H1 (cell line): ENCODE results near the gene MSANTD4. TPM values are rescaled to one million over a fixed set of nuclear protein-coding genes. Genes with fewer than 3 reads are reported as not detected.

Source experiments
- CTCF ChIA-PET: fragments of 300-600 bp; sonication (Branson Sonifier 250); formaldehyde crosslinking; loops from one replicate; lab custom pipeline; 2021; ENCODE audit not compliant: partially characterized antibody; lab: Charles Lee
- POLR2A ChIA-PET: fragments of 300-600 bp; sonication (Branson Sonifier 250); formaldehyde crosslinking; loops from one replicate; lab custom pipeline; 2021; ENCODE audit warnings: inconsistent platforms; ENCODE audit not compliant: partially characterized antibody; lab: Charles Lee
- DNase-seq, 2 experiments: peaks; one replicate each; pipeline versions ENCODE4 v3.0.0 to v3.0.0-alpha.2; 2010 to 2022; ENCODE audit warnings: low spot score in 2 of 2, low read depth in 1 of 2, mixed read lengths in 1 of 2
- FAIRE-seq: peaks from 2 replicates; lab custom pipeline; 2011; peaks lifted over from hg19 to GRCh38; lab: Jason Lieb, UNC
- H2AFZ ChIP-seq: 2 replicates; pipeline ENCODE4 v1.8.1; 2012; ENCODE audit warnings: low read length, inconsistent platforms
- H2AK5ac ChIP-seq: 2 replicates; pipeline ENCODE4 v1.6.1; 2013; ENCODE audit warnings: low read depth, low read length
- H2BK120ac ChIP-seq: replicated peaks from 2 replicates; pipeline ENCODE3; 2013; ENCODE audit warnings: low read depth, low read length, inconsistent platforms
- H2BK12ac ChIP-seq: 2 replicates; pipeline ENCODE4 v1.6.1; 2013; ENCODE audit warnings: low read depth, low read length
- H2BK15ac ChIP-seq: 2 replicates; pipeline ENCODE4 v1.6.1; 2013; ENCODE audit warnings: low read length
- H2BK20ac ChIP-seq: 2 replicates; pipeline ENCODE4 v1.6.1; 2013; ENCODE audit warnings: low read length
- H2BK5ac ChIP-seq: 2 replicates; pipeline ENCODE4 v1.6.1; 2013; ENCODE audit warnings: low read depth, low read length
- H3K14ac ChIP-seq: 2 replicates; pipeline ENCODE4 v1.6.1; 2013; ENCODE audit warnings: inconsistent platforms; ENCODE audit not compliant: insufficient read length
- H3K18ac ChIP-seq: 2 replicates; pipeline ENCODE4 v1.6.1; 2013; ENCODE audit warnings: low read length; ENCODE audit errors: extremely low read depth
- H3K23ac ChIP-seq: 2 replicates; pipeline ENCODE4 v1.6.1; 2013; ENCODE audit warnings: inconsistent platforms; ENCODE audit not compliant: insufficient read length
- H3K23me2 ChIP-seq: 2 replicates; pipeline ENCODE4 v1.6.1; 2013; ENCODE audit warnings: low read depth, low read length
- H3K27ac ChIP-seq: 2 replicates; pipeline ENCODE4 v1.6.1; 2011; ENCODE audit warnings: low read depth, low read length, inconsistent platforms
- H3K27me3 ChIP-seq, 4 experiments: replicated peaks in 1 of 4; 1 replicate in 1 of 4; 2 replicates in 3 of 4; pipeline versions ENCODE4 v1.6.1 to v1.8.1; 2011 to 2013; ENCODE audit warnings: low read length in 3 of 4, mild to moderate bottlenecking in 3 of 4, inconsistent platforms in 2 of 4, mixed read lengths in 2 of 4, moderate library complexity in 1 of 4; ENCODE audit not compliant: control insufficient read depth in 3 of 4, insufficient read depth in 3 of 4; ENCODE audit errors: extremely low read depth in 1 of 4
- H3K36me3 ChIP-seq, 4 experiments: 2 replicates each; pipeline versions ENCODE4 v1.6.1 to v1.8.1; 2011 to 2013; ENCODE audit warnings: mild to moderate bottlenecking in 4 of 4, low read length in 3 of 4, moderate library complexity in 2 of 4, control low read depth in 1 of 4, inconsistent platforms in 1 of 4; ENCODE audit not compliant: insufficient read depth in 4 of 4, control insufficient read depth in 2 of 4
- H3K4ac ChIP-seq: replicated peaks from 2 replicates; pipeline ENCODE3; 2013; ENCODE audit warnings: low read length, low read depth, mixed read lengths, inconsistent platforms; ENCODE audit not compliant: insufficient read length
- H3K4me1 ChIP-seq, 4 experiments: replicated peaks in 1 of 4; 1 replicate in 1 of 4; 2 replicates in 3 of 4; pipeline versions ENCODE4 v1.6.1 to v1.8.1; 2011 to 2013; ENCODE audit warnings: low read length in 3 of 4, inconsistent platforms in 2 of 4, mixed read lengths in 1 of 4; ENCODE audit not compliant: insufficient read depth in 4 of 4, control insufficient read depth in 3 of 4
- H3K4me2 ChIP-seq, 2 experiments: 2 replicates each; pipeline versions ENCODE4 v1.6.1 to v1.8.1; 2011 to 2013; ENCODE audit warnings: low read depth in 2 of 2, low read length in 2 of 2, control low read depth in 1 of 2, inconsistent platforms in 1 of 2, mild to moderate bottlenecking in 1 of 2; ENCODE audit not compliant: insufficient read depth in 1 of 2
- H3K4me3 ChIP-seq, 4 experiments: fragments of 200-600, 300-600 bp in 1 of 4; sonication (generic), shearing (Covaris generic), sonication (Bioruptor Twin) in 1 of 4; 2 replicates each; pipeline versions ENCODE4 v1.5.1 to v1.8.1; 2011 to 2016; ENCODE audit warnings: low read length in 4 of 4, low read depth in 3 of 4, control low read depth in 2 of 4, inconsistent platforms in 2 of 4, mild to moderate bottlenecking in 2 of 4, mixed read lengths in 1 of 4, moderate library complexity in 1 of 4; ENCODE audit not compliant: insufficient read depth in 2 of 4; ENCODE audit errors: extremely low read depth in 1 of 4
- H3K56ac ChIP-seq: replicated peaks from 2 replicates; pipeline ENCODE3; 2013; ENCODE audit warnings: low read depth, mild to moderate bottlenecking, mixed read lengths, low read length, inconsistent platforms; ENCODE audit not compliant: insufficient read length
- H3K79me1 ChIP-seq: 2 replicates; pipeline ENCODE4 v1.6.1; 2013; ENCODE audit warnings: low read depth, low read length, control low read depth
- H3K79me2 ChIP-seq, 2 experiments: 2 replicates each; pipeline versions ENCODE4 v1.6.1 to v1.8.1; 2012 to 2013; ENCODE audit warnings: low read length in 2 of 2, mild to moderate bottlenecking in 2 of 2, inconsistent platforms in 1 of 2; ENCODE audit not compliant: insufficient read depth in 2 of 2, control insufficient read depth in 1 of 2
- H3K9ac ChIP-seq, 4 experiments: replicated peaks in 1 of 4; 1 replicate in 1 of 4; 2 replicates in 3 of 4; pipeline versions ENCODE4 v1.6.1 to v1.8.1; 2011 to 2013; ENCODE audit warnings: low read depth in 3 of 4, low read length in 3 of 4, control low read depth in 2 of 4, mild to moderate bottlenecking in 2 of 4, moderate library complexity in 2 of 4, inconsistent platforms in 1 of 4; ENCODE audit errors: extremely low read depth in 1 of 4
- H3K9me3 ChIP-seq, 2 experiments: 2 replicates each; pipeline versions ENCODE4 v1.6.1 to v1.8.1; 2012 to 2013; ENCODE audit warnings: mild to moderate bottlenecking in 2 of 2, moderate library complexity in 2 of 2, control low read depth in 1 of 2, inconsistent platforms in 1 of 2, low read depth in 1 of 2, low read length in 1 of 2, mixed read lengths in 1 of 2; ENCODE audit not compliant: insufficient read depth in 2 of 2
- H4K20me1 ChIP-seq, 2 experiments: replicated peaks in 1 of 2; 2 replicates each; pipeline versions ENCODE3 to v1.8.1; 2011 to 2013; ENCODE audit warnings: inconsistent platforms in 2 of 2, low read length in 2 of 2, mild to moderate bottlenecking in 1 of 2; ENCODE audit not compliant: insufficient read depth in 2 of 2, control insufficient read depth in 1 of 2
- H4K5ac ChIP-seq: 2 replicates; pipeline ENCODE4 v1.6.1; 2013; ENCODE audit warnings: low read length, low read depth, mixed read lengths, inconsistent platforms; ENCODE audit not compliant: insufficient read length
- H4K8ac ChIP-seq: 2 replicates; pipeline ENCODE4 v1.8.0; 2013; ENCODE audit warnings: mild to moderate bottlenecking, moderate library complexity, low read length, inconsistent platforms; ENCODE audit not compliant: insufficient read depth; ENCODE audit errors: extremely low read depth
- H4K91ac ChIP-seq: replicated peaks from 2 replicates; pipeline ENCODE3; 2013; ENCODE audit warnings: low read length, mixed read lengths, inconsistent platforms; ENCODE audit not compliant: insufficient read length
- CTBP2 ChIP-seq: IDR thresholded peaks from 2 replicates; pipeline ENCODE4 v1.7.0; 2011; ENCODE audit warnings: borderline replicate concordance, mild to moderate bottlenecking, moderate library complexity, mixed read lengths, low read length; ENCODE audit not compliant: insufficient read depth, insufficient read length
- KDM1A ChIP-seq: fragments of 200-600, 300-600 bp; sonication (generic); IDR thresholded peaks from 2 replicates; pipeline ENCODE4 v1.7.1; 2016; ENCODE audit warnings: mild to moderate bottlenecking, low read length, borderline replicate concordance
- KDM4A ChIP-seq: IDR thresholded peaks from one replicate; pipeline ENCODE4 v1.7.1; 2012; ENCODE audit warnings: low read depth, mild to moderate bottlenecking, moderate library complexity, low read length, inconsistent platforms; ENCODE audit not compliant: severe bottlenecking
- PHF8 ChIP-seq: fragments of 200-600 bp; sonication (generic); conservative IDR thresholded peaks from 2 replicates; pipeline ENCODE4 v1.7.1; 2012; ENCODE audit warnings: low read depth, mild to moderate bottlenecking, inconsistent platforms, low read length, moderate library complexity
- POLR2A ChIP-seq, 2 experiments: IDR thresholded peaks; 1 replicate in 1 of 2; 2 replicates in 1 of 2; pipeline ENCODE4 v1.6.1; 2011; ENCODE audit warnings: low read depth in 2 of 2, low read length in 2 of 2, mild to moderate bottlenecking in 2 of 2; ENCODE audit errors: control extremely low read depth in 1 of 2
- SP1 ChIP-seq: IDR thresholded peaks from 2 replicates; pipeline ENCODE4 v1.6.1; 2011; ENCODE audit warnings: low read depth, low read length
- SP4 ChIP-seq: IDR thresholded peaks from 2 replicates; pipeline ENCODE4 v1.6.1; 2012; ENCODE audit warnings: low read length, inconsistent platforms
- TAF1 ChIP-seq: IDR thresholded peaks from 2 replicates; pipeline ENCODE4 v1.6.1; 2011; ENCODE audit warnings: mild to moderate bottlenecking, low read depth, low read length
- WGBS, 2 experiments: shearing (Covaris generic) in 1 of 2; methylation state at CpG; one replicate each; pipeline versions ENCODE4 v1.1.6 to v1.1.7; 2013 to 2015; ENCODE audit warnings: low lambda C conversion rate in 2 of 2, mixed read lengths in 2 of 2, inconsistent platforms in 1 of 2, low coverage in 1 of 2, missing lambda C conversion rate in 1 of 2; ENCODE audit not compliant: insufficient replicate concordance in 2 of 2, insufficient coverage in 1 of 2, insufficient read length in 1 of 2; ENCODE audit errors: extremely low coverage in 1 of 2, missing lambda C conversion rate in 1 of 2; 5-methylcytosine and 5-hydroxymethylcytosine counted together
- polyA plus RNA-seq, 7 experiments: library from polyadenylated mRNA; depleted of rRNA in 3 of 7; stranded (reverse) in 5 of 7; unstranded in 2 of 7; fragments of >200 nt in 5 of 7; fragments of 200-250 nt in 2 of 7; gene quantifications; 1 replicate in 5 of 7; 2 replicates in 1 of 7; 4 replicates in 1 of 7; pipeline versions ENCODE4 v1.2.1 to v1.2.3, GENCODE V29; 2011 to 2013; ENCODE audit warnings: missing spikeins in 2 of 7, mixed read lengths in 2 of 7
- total RNA-seq: library from RNA; stranded (reverse); fragmentation: NEBNext Ultra II Directional; extraction: Animal tissue kit (Norgen Biotek cat#: 25700); gene quantifications from 2 replicates; pipeline ENCODE4 v1.2.1, GENCODE V29; 2021

MSANTD4 gene
- total and polyA plus RNA-seq, 2 of the 8 experiments (the other 6 are each of a cell fraction or from before 2014, with no cell fraction given), result 5.1 to 21.9 TPM

- Histone ChIP-seq H3K36me3 (no peaks in the 10 kb centered on the region), H2AK5ac (no peak overlapping the region), H3K14ac (no peak overlapping the region), H2BK15ac (no peak overlapping the region), H2BK20ac (no peak overlapping the region), H3K27ac (no peak overlapping the region), H3K4ac (no peak overlapping the region), H3K23me2 (no peaks in the 10 kb centered on the region), H3K27me3 (no peaks in the 10 kb centered on the region), H4K8ac (no peak overlapping the region), H3K79me1 (no peaks in the 10 kb centered on the region), H2BK120ac (no peak overlapping the region), H3K9ac (no peak overlapping the region), H3K4me1 (no peaks in the 10 kb centered on the region), H4K91ac (no peak overlapping the region), H4K20me1 (no peaks in the 10 kb centered on the region), H2AFZ (no peak overlapping the region), H4K5ac (no peak overlapping the region), H3K4me2 (no peak overlapping the region), H3K9me3 (no peaks in the 10 kb centered on the region), H3K4me3 (no peak overlapping the region), H3K79me2 (no peaks in the 10 kb centered on the region), H3K56ac (no peak overlapping the region), H2BK12ac (no peak overlapping the region), H3K18ac (no peak overlapping the region), H2BK5ac (no peak overlapping the region), H3K23ac (no peak overlapping the region)
- DNase-seq, result no peak
- TF ChIP-seq KDM4A (no peak), KDM1A (no peak), SP1 (no peak), CTBP2 (no peak), SP4 (no peak), POLR2A (IDR thresholded peaks at IDR 0.05; ENCODE audit: control extremely low read depth in 1 of 2, low read depth in 2 of 2, low read length in 2 of 2) (no peak), PHF8 (no peak), TAF1 (no peak)
- POLR2A ChIA-PET, result no interaction called here
- no peak for FAIRE-seq
- 91% methylated on average over 1 of the region's 1 CpG; no CpG with 5 or more reads in 1 of the 2 experiments for WGBS, 2 experiments
- CTCF ChIA-PET, result no interaction called here
Observed at GRCh38 chr11:105969756-105970155, 52.3 kb downstream of the MSANTD4 start.
